Endothelial cell of hepatic sinusoid (primary cell): Measurements from ENCODE around the gene RFC5.
"Not testable (repeated sequence)": the region's sequence is repeated elsewhere in the genome, so short reads cannot be mapped to it uniquely, and the experiment has no call there.

Experiments
- in situ Hi-C: cut with HindIII; loops from 2 replicates; pipeline ENCODE4 v1.10.0; 2017; ENCODE audit warnings: low sequenced_read_pairs

The RFC5 gene

GRCh38 chr12:118070650-118071049 lies 54.1 kb downstream of the RFC5 start:
- in situ Hi-C loops, result no loop called here

GRCh38 chr12:118073768-118074167 lies 57.3 kb downstream of the RFC5 start:
- in situ Hi-C loops, result no loop called here

GRCh38 chr12:118081521-118081920 lies 65.0 kb downstream of the RFC5 start:
- in situ Hi-C loops, result not testable (repeated sequence)
